ENCODE measurements around the gene PGGT1B.
A peak's percentile ranks its signal among the peaks of the same experiment; 100 is the strongest.

The PGGT1B gene

GRCh38 chr5:115179394-115180164 is 83.1 kb downstream of the PGGT1B start:
- no peak for DNase-seq

- no peak for DNase-seq
These were observed 83.7 kb downstream of the PGGT1B start for GRCh38 chr5:115179030-115179393.

GRCh38 chr5:115170929-115171510 is 91.7 kb downstream of the PGGT1B start:
- no peak for DNase-seq

- peak; percentile 11 for DNase-seq
These were observed 92.3 kb downstream of the PGGT1B start for GRCh38 chr5:115170134-115170928.

GRCh38 chr5:115169487-115170133 is 93.1 kb downstream of the PGGT1B start, which contains the start of gene TRIM36:
Gene TRIM36 (minus strand): TSS chr5:115169908. CDS start chr5:115169634, 274 bp downstream.
- DNase-seq, result peak; percentile 96

- no peak for DNase-seq
These were observed 93.7 kb downstream of the PGGT1B start for GRCh38 chr5:115168829-115169486.

- DNase-seq, result no peak
These were observed 95.8 kb downstream of the PGGT1B start for GRCh38 chr5:115166744-115167393.

- no peak for DNase-seq
These were observed 96.9 kb downstream of the PGGT1B start for GRCh38 chr5:115165790-115166189.

- DNase-seq, result no peak
These were observed 101.7 kb downstream of the PGGT1B start for GRCh38 chr5:115160975-115161475.

Data from activated CD4-positive, alpha-beta T cell treated with anti-CD3 and anti-CD28 coated beads, Interleukin-2, Interleukin-6, amounts not matched to agents 100 ng/mL and 50 ng/mL, durations not matched to agents 16 hours and 8 hours (primary cell).